Stimulated activated CD4-positive, alpha-beta T cell treated with anti-CD3 and anti-CD28 coated beads, Interleukin-12 subunit alpha, Interleukin-12 subunit beta, amount 100 ng/mL, for 48 hours (primary cell): ENCODE measurements around the gene KRT15.

ENCODE experiments used
- DNase-seq, 3 donors: peaks; one replicate each; pipeline ENCODE4 v3.0.0-alpha.2; 2020; ENCODE audit warnings: low read depth in 2 of 3, low spot score in 1 of 3

Gene KRT15

DNA sequence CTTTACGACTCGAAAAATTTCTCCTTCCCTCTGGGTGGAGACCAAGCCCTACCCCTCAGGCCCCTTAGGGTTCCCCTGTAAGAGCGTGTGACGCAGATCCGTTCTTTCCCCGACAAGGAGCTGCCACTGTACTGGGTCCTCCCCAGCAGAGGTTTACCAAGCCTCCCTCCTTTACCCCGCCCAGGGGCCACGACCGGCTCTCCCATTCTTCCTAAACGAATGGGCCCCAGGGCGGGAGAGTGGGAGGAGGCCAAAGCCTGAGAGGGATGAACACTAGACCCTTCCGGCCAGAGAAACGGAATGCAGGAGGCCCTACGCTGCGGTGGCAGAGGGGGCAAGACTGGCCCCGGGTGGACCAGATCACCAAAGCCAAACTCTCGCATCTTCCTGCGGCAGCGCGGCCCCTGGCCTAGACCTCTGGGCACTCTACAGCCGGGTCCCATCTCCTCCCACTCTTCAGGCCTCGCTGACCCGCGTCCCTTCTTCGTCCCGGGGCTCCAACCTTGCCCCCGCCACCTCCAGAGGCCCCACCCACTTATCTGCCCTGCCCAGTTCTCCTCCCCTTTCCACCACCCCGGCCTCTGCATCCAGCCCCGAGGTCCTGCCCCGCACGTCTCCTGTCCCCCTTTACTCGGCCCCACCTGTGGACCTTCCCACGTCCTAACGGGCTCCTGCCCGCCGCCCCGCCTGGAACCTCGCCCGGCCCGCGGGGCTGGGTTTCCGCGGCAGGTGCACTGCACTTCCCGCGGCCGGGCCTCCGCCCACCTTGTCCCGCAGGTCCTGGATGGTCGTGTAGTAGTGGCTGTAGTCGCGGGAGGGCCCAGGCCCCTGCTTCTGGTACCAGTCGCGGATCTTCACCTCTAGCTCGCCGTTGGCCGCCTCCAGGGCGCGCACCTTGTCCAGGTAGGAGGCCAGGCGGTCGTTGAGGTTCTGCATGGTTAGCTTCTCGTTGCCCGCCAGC lies 8.7 kb upstream of the KRT15 start:
- no peak for DNase-seq

GRCh38 chr17:41524261-41524660 lies 5.6 kb upstream of the KRT15 start:
- no peak for DNase-seq

GRCh38 chr17:41523787-41524186 lies 5.1 kb upstream of the KRT15 start:
- DNase-seq = no peak

- no peak for DNase-seq
These were observed 4.5 kb upstream of the KRT15 start for GRCh38 chr17:41523225-41523593.

DNA sequence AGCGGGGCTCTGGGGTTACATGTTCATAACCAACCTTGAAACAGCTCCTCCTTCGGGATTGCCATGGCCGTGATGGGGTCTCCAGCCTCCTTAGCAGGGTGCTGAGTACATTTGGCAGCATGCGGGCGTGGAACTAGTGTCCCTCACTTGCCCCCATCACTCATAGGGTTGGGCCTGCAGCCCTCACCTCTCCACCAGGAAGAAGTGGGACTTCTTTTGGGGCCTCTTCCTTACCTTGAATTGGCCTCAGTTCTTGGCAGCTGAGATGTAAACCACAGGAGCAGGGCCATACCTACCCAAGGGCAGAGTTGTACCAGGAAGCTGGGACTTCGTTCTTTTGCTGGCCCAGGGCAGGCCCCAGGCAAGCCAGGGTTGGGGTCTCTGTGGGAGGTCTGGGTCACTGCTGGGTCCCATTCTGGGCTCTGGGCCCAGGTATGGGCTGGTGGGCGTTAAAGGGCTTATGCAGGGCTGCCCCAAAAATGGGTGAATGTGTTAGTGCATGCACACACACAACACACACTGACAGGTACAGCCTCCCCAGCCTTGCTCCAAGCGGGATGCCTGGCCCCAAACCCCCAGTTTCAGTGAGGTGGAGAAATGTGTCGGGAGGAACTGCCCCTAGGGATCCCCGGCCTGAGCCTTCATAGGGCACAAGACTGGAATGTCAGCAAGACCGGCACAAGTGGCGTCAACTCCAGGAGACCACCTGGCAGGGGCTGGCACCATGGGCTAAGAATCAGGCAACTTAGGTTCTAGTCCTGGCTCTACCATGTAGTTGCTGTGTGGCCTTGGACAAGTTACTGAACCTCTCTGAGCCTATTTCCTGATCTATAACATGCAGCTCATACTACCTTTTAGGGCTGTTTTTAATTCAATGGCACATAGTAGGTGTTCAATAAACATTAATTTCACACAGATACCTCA lies 3.9 kb upstream of the KRT15 start:
- no peak for DNase-seq

GRCh38 chr17:41521574-41522261 lies 3.0 kb upstream of the KRT15 start:
- no peak for DNase-seq

DNA sequence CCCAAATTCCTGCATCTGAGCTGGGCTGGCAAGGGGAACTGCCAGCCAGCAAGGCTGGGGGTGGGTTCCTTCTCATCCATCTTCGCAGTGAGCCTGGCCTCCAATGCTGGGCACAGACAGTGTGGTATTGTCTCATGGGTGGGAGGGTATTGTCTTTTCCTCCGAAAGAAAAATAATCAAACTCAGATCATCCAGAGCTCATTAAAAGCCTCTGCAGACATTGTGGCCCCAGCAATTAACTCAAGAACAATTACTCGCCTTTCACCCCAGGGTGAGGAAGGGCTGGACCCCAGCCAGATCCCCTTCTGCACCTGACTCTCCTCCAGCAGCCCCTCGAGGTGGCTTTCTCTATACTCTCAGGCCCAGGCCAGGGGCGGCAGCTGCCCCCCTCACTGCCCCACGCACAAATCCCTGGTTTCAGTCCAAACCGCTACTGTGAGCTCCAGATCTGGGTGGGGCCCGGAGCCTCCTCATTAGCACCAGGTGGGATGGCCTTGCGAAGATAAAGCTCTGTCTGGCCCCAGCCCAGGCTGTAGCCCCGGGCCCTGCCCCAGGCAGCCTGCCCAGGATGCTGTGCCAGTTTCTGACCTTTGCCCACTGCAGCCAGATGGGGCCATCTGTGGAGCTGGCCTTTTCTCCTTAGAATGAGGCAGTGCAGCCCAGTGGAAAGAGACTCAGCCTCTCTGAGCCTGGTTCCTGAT lies 2.3 kb upstream of the KRT15 start:
- no peak for DNase-seq

GRCh38 chr17:41519501-41520224 lies 973 bp upstream of the KRT15 start:
- DNase-seq = no peak

- DNase-seq = no peak
These were observed 659 bp downstream of the KRT15 start for GRCh38 chr17:41518031-41518430.

DNA sequence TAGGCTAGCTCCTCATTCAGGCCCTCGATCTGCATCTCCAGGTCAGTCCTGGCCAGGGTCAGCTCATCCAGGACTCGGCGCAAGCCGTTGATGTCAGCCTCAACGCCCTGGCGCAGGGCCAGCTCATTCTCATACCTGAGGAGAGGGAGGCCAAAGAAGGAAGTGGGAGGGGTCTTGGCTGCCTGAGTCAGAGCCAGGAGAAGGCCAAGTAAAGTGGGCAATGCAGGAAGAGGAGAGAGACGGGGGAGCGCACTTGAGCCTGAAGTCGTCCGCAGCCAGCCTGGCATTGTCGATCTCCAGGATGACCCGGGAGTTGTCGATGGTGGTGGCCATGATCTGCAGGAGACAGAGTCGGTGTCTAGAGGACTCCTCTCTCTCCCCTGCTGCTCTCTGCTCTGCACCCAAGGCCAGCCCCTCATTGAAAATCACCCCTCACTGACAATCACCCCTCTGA lies 1.8 kb downstream of the KRT15 start:
- DNase-seq = no peak

GRCh38 chr17:41516147-41516829 lies 2.4 kb downstream of the KRT15 start:
- DNase-seq = no peak

DNA sequence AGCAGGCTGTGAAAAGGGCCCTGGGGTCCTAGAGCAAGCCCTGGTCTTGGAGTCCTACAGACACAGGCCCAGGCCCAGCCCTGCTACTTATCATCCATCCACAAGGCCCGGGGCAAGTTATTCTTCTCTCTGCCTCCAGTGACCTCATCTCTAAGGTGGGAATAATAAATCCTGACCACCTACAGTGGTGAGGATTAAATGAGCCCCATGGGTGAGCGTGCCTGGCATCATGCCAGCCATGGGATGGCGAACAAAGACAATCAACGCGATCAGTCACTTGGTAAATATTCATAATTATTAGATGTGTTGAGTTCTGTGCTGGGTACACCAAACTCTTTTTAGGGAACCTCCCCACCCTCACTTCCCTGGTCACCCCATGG lies 5.5 kb downstream of the KRT15 start:
- no peak for DNase-seq

DNA sequence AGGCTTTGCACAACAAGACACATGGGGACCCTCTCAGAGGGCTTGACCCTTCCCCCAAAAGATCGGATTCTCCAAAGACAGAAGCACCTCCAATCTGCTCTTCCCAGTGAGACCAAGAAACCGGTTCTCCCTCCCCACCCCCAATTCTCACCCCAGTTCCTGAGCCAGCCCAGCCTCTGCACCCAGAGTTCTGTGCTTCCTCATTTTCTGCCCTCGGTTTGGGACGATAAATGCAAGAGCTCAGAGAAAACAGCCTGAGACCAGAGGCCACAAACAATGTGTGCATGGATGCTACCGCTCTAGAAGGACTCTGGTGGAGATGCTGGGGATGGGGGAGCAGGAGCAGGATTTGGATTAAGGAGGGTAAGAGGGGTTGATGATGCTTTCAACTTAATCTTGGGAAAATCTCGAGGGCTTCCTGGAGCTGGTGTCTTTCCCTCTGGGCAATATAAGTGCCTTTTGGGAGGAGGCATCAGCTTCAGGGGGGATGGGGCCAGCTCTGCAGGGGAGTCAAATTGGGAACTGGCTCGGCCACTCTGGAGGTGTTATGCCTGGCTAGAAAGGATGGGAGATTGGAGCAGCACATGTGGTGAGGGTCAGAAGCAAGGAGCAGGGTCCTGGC lies 6.0 kb downstream of the KRT15 start:
- DNase-seq = no peak

DNA sequence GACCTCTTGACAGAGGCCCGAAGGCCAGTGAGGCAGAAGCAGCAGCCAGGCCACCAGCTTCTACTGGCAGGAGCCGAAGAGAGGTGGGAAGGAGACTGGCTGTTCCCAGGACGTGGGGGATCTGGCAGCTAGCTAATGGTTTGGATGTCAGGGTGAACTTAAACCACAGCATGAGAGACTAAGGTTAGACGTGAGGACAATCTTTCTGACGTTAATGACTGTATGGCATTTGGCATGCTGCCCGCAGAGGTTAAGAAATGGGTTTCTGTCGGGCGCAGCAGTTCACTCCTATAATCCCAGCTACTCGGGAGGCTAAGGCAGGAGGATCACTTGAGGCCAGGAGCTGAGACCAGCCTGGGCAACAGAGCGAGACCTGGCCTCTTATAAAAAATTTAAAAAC lies 7.0 kb downstream of the KRT15 start:
- DNase-seq = no peak

- no peak for DNase-seq
These were observed 7.6 kb downstream of the KRT15 start for GRCh38 chr17:41511116-41511515.

DNA sequence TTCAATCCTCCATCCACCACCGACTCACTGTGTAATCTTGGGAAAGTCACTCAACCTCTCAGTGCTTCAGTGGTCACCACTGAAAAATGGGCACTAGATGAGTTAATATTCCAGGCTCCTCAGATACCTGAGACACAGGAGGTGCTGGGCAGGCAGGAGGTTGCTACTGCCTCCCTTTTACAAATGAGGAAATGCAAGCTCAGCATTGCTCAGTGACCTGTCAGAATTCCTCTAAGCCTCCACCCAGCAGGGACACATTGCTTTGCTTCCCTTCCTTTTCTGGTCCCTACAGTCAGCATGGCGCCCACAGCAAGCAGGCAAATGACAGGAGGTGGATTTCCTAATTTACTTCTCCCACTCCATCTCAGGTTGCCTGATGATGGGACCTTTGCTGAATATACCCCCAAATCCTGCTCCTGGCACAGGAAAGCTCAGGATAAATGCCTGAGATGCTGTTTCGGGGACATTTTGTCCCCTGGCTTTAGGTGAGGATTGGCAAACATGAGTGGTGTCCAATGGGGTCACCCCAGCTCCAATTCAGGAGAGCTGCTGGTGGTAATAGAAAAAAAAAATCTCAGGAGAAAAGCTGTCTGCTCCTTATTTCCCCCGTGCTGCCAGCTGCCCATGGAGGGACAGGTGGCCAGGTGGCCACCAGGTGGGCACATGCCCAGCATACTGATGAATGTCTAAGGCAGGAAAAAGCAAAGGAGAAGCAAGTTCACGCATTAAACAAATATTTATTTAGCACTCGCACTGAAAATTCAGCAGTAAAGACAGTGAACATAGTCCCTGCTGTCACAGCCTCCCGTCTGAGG lies 8.2 kb downstream of the KRT15 start:
- no peak for DNase-seq

DNA sequence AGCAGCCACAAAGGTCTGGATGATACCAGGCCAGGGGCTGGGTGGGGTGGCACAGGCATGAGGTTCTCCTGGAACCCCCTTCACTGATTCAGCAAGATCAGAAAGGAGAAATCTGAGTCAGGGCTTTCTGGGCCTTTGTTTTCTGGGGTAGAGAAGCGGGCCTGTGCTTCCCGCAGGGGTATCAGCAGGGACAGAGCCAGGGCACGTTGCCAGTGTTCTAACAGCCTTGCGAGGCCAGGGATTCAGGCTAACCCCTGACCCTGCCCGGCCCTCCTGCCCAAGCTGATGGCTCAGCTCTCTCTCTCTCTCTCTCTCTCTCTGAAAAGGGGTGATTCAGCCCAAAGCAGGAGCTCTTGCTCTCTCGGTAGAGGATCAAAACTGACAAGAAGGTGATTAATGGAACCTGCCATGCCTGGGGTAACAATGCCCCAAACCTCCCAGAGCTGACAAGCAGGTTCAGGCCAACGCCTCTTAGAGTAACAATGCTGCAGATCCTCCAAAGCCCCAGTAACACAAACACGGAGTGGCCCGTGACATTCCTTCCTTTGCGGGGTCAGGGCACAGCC lies 11.3 kb downstream of the KRT15 start:
- no peak for DNase-seq
